ENCODE results near the gene GPR137B. TPM values are rescaled to one million over a fixed set of nuclear protein-coding genes. Genes with fewer than 3 reads are reported as not detected.

Gene GPR137B
- total and polyA plus RNA-seq, 4 donors, result 2.2 to 8.6 (median 5.3) TPM

GRCh38 chr1:236130372-236130771, 12.0 kb upstream of the GPR137B start:
- H3K27me3 ChIP-seq (ENCODE audit: control insufficient read depth in 4 of 4, insufficient read depth in 4 of 4, low read length in 3 of 4), result no peaks in the 10 kb centered on the region
- H3K9me3 ChIP-seq (ENCODE audit: control insufficient read depth in 4 of 4, low read length in 3 of 4), result no peaks in the 10 kb centered on the region
- DNase-seq (ENCODE audit: low spot score), result no peak
- no peaks in the 10 kb centered on the region for H3K36me3 ChIP-seq (ENCODE audit: control insufficient read depth in 4 of 4, insufficient read depth in 3 of 4, low read depth in 1 of 4, low read length in 3 of 4)
- H3K4me3 ChIP-seq (ENCODE audit: low read depth in 1 of 3, low read length in 3 of 3), result no peak overlapping the region
- no peak for TF ChIP-seq FOXA2 (IDR thresholded peaks at IDR 0.05)
- TF ChIP-seq JUND (IDR thresholded peaks at IDR 0.05), result no peak
- TF ChIP-seq EGR1 (IDR thresholded peaks at IDR 0.05; ENCODE audit: low read depth in 2 of 2), result no peak
- TF ChIP-seq RXRA (IDR thresholded peaks at IDR 0.05), result no peak
- TF ChIP-seq RAD21 (IDR thresholded peaks at IDR 0.05), result no peak
- no peak for TF ChIP-seq TAF1 (conservative IDR thresholded peaks at IDR 0.05)
- no peak for TF ChIP-seq MAX (IDR thresholded peaks at IDR 0.05)
- TF ChIP-seq SP1 (IDR thresholded peaks at IDR 0.05), result no peak
- no peak for TF ChIP-seq CTCF (IDR thresholded peaks at IDR 0.05; ENCODE audit: low read depth, low read length, missing input control)
- TF ChIP-seq FOXA1 (IDR thresholded peaks at IDR 0.05), result no peak
- TF ChIP-seq ATF3 (IDR thresholded peaks at IDR 0.05), result no peak
- TF ChIP-seq HNF4A (conservative IDR thresholded peaks at IDR 0.05), result no peak
- no peak for TF ChIP-seq YY1 (IDR thresholded peaks at IDR 0.05)
- no peak for TF ChIP-seq NR2F2 (IDR thresholded peaks at IDR 0.05)
- no peak for TF ChIP-seq HNF4G (IDR thresholded peaks at IDR 0.05)
- TF ChIP-seq, protein P1, sequence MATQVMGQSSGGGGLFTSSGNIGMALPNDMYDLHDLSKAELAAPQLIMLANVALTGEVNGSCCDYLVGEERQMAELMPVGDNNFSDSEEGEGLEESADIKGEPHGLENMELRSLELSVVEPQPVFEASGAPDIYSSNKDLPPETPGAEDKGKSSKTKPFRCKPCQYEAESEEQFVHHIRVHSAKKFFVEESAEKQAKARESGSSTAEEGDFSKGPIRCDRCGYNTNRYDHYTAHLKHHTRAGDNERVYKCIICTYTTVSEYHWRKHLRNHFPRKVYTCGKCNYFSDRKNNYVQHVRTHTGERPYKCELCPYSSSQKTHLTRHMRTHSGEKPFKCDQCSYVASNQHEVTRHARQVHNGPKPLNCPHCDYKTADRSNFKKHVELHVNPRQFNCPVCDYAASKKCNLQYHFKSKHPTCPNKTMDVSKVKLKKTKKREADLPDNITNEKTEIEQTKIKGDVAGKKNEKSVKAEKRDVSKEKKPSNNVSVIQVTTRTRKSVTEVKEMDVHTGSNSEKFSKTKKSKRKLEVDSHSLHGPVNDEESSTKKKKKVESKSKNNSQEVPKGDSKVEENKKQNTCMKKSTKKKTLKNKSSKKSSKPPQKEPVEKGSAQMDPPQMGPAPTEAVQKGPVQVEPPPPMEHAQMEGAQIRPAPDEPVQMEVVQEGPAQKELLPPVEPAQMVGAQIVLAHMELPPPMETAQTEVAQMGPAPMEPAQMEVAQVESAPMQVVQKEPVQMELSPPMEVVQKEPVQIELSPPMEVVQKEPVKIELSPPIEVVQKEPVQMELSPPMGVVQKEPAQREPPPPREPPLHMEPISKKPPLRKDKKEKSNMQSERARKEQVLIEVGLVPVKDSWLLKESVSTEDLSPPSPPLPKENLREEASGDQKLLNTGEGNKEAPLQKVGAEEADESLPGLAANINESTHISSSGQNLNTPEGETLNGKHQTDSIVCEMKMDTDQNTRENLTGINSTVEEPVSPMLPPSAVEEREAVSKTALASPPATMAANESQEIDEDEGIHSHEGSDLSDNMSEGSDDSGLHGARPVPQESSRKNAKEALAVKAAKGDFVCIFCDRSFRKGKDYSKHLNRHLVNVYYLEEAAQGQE (IDR thresholded peaks at IDR 0.05), result no peak
- no peak for TF ChIP-seq GABPA (IDR thresholded peaks at IDR 0.05 in 1 of 2, conservative IDR thresholded peaks at IDR 0.05 in 1 of 2)
- no peak for TF ChIP-seq ZBTB33 (IDR thresholded peaks at IDR 0.05)
- H3K27ac ChIP-seq (ENCODE audit: low read depth in 1 of 2, low read length in 2 of 2), result no peak overlapping the region
- 89% methylated on average over 3 of the region's 3 CpGs for WGBS
- no peak overlapping the region for H3K9ac ChIP-seq (ENCODE audit: low read depth in 1 of 2, low read length in 2 of 2)
- no peaks in the 10 kb centered on the region for H3K4me1 ChIP-seq (ENCODE audit: control insufficient read depth in 4 of 4, insufficient read depth in 4 of 4, low read length in 3 of 4)
